Suprapubic skin (tissue), 4 donors: ENCODE measurements around the gene ARAP2.

Experiments
- EP300 ChIP-seq: sonication (generic); formaldehyde crosslinking; IDR thresholded peaks from one replicate; pipeline ENCODE4 v1.6.1; 2017; ENCODE audit warnings: antibody characterized with exemption
- POLR2A ChIP-seq, 2 donors: fragments of 450-650 bp; IDR thresholded peaks; one replicate each; pipeline ENCODE4 v1.6.1; 2017; ENCODE audit warnings: antibody characterized with exemption in 2 of 2, mild to moderate bottlenecking in 2 of 2, moderate library complexity in 2 of 2
- POLR2AphosphoS5 ChIP-seq, 3 donors: sonication (generic); formaldehyde crosslinking; IDR thresholded peaks; one replicate each; pipeline ENCODE4 v1.6.1; 2017; ENCODE audit warnings: antibody characterized with exemption in 3 of 3
- TF ChIP-seq, protein P1 (sequence below), 2 donors: fragments of 200-600 bp in 1 of 2; fragments of 450-650 bp in 1 of 2; sonication (generic) in 1 of 2; IDR thresholded peaks; one replicate each; pipeline ENCODE4 v1.5.1; 2016 to 2019; ENCODE audit warnings: antibody characterized with exemption in 2 of 2, mild to moderate bottlenecking in 1 of 2, moderate library complexity in 1 of 2

DNA sequence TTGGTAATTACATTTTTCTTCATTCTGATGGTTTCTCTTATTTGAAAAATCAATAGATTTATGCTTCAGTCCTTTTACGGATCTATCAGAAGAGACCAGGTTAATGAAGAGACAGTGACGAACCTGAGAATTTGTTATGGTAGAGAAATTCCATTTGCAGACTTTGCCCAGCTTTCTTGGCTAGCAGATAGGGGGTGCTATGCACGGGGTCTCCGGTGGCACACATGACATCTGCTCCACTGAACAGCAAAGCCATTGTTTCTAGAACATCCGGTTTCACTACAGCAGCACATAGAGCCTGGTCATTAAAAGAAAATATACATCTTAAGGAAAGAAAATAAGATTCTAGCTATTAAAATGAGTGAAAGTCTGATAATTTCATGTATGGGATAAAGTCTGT is 85.1 kb downstream of the ARAP2 start:
- TF ChIP-seq, protein P1, sequence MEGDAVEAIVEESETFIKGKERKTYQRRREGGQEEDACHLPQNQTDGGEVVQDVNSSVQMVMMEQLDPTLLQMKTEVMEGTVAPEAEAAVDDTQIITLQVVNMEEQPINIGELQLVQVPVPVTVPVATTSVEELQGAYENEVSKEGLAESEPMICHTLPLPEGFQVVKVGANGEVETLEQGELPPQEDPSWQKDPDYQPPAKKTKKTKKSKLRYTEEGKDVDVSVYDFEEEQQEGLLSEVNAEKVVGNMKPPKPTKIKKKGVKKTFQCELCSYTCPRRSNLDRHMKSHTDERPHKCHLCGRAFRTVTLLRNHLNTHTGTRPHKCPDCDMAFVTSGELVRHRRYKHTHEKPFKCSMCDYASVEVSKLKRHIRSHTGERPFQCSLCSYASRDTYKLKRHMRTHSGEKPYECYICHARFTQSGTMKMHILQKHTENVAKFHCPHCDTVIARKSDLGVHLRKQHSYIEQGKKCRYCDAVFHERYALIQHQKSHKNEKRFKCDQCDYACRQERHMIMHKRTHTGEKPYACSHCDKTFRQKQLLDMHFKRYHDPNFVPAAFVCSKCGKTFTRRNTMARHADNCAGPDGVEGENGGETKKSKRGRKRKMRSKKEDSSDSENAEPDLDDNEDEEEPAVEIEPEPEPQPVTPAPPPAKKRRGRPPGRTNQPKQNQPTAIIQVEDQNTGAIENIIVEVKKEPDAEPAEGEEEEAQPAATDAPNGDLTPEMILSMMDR (IDR thresholded peaks at IDR 0.05): no peak
- TF ChIP-seq EP300 (no peak), POLR2AphosphoS5 (IDR thresholded peaks at IDR 0.05) (no peak), POLR2A (IDR thresholded peaks at IDR 0.05) (no peak)
